Measurements from ENCODE around the gene RANBP10. TPM values are rescaled to one million over a fixed set of nuclear protein-coding genes. Genes with fewer than 3 reads are reported as not detected.

Gene RANBP10
- total and polyA plus RNA-seq, 2 of the 8 experiments (the other 6 are each of a cell fraction or from before 2014, with no cell fraction given): 14.2 to 16.8 TPM

DNA sequence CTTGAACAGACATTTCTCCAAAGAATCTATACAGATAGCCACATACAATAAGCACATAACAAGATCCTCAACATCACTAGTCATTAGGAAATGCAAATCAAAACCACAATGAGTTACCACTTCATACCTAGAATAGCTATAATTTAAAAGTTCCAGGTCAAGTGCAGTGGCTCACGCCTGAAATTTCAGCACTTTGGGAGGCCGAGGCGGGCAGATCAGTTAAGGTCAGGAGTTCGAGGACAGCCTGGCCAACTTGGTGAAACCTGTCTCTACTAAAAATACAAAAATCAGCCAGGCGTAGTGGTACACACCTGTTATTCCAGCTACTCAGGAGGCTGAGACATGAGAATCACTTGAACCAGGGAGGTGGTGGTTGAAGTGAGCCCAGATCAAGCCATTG lies 19.9 kb downstream of the RANBP10 start:
- Histone ChIP-seq H2BK120ac (replicated peaks; ENCODE audit: low read depth, low read length) (no peak overlapping the region), H4K91ac (replicated peaks; ENCODE audit: insufficient read length, low read length) (no peak overlapping the region), H3K4me2 (ENCODE audit: insufficient read depth in 1 of 2, low read depth in 2 of 2, low read length in 2 of 2) (no peak overlapping the region), H3K9me3 (ENCODE audit: insufficient read depth in 2 of 2, low read depth in 1 of 2, low read length in 1 of 2) (no peaks in the 10 kb centered on the region), H3K4me3 (ENCODE audit: extremely low read depth in 1 of 4, insufficient read depth in 2 of 4, low read depth in 3 of 4, low read length in 4 of 4) (no peak overlapping the region), H2BK5ac (ENCODE audit: low read depth, low read length) (no peak overlapping the region), H2BK12ac (ENCODE audit: low read depth, low read length) (no peak overlapping the region), H3K18ac (ENCODE audit: extremely low read depth, low read length) (no peak overlapping the region), H3K79me2 (ENCODE audit: control insufficient read depth in 1 of 2, insufficient read depth in 2 of 2, low read length in 2 of 2) (peaks cover 0 to 10% of the 10 kb centered on the region in 2 experiments; a peak in 1 of 4 replicates), H2BK20ac (ENCODE audit: low read length) (no peak overlapping the region), H4K8ac (ENCODE audit: extremely low read depth, insufficient read depth, low read length) (no peak overlapping the region), H3K23ac (ENCODE audit: insufficient read length) (no peak overlapping the region), H2AFZ (ENCODE audit: low read length) (no peak overlapping the region), H3K27me3 (replicated peaks in 1 of 4; ENCODE audit: control insufficient read depth in 3 of 4, extremely low read depth in 1 of 4, insufficient read depth in 3 of 4, low read length in 3 of 4) (no peaks in the 10 kb centered on the region), H3K23me2 (ENCODE audit: low read depth, low read length) (no peaks in the 10 kb centered on the region), H3K4me1 (replicated peaks in 1 of 4; ENCODE audit: control insufficient read depth in 3 of 4, insufficient read depth in 4 of 4, low read length in 3 of 4) (no peaks in the 10 kb centered on the region), H3K14ac (ENCODE audit: insufficient read length) (no peak overlapping the region), H3K9ac (replicated peaks in 1 of 4; ENCODE audit: extremely low read depth in 1 of 4, low read depth in 3 of 4, low read length in 3 of 4) (no peak overlapping the region), H4K20me1 (replicated peaks in 1 of 2; ENCODE audit: control insufficient read depth in 1 of 2, insufficient read depth in 2 of 2, low read length in 2 of 2) (peaks cover 0 to 5% of the 10 kb centered on the region in 2 experiments), H2BK15ac (ENCODE audit: low read length) (no peak overlapping the region), H3K27ac (ENCODE audit: low read depth, low read length) (no peak overlapping the region), H3K79me1 (ENCODE audit: low read depth, low read length) (peaks cover 9% of the 10 kb centered on the region), H3K36me3 (ENCODE audit: control insufficient read depth in 2 of 4, insufficient read depth in 4 of 4, low read length in 3 of 4) (no peaks in the 10 kb centered on the region), H3K56ac (replicated peaks; ENCODE audit: insufficient read length, low read depth, low read length) (no peak overlapping the region), H3K4ac (replicated peaks; ENCODE audit: insufficient read length, low read depth, low read length) (no peak overlapping the region), H4K5ac (ENCODE audit: insufficient read length, low read depth, low read length) (no peak overlapping the region), H2AK5ac (ENCODE audit: low read depth, low read length) (no peak overlapping the region)
- CTCF ChIA-PET (ENCODE audit: partially characterized antibody): interaction anchor here (0.6 to 1.5 kb wide), 2 partner anchors 30 to 1063 kb away, joined by 3 read pairs; no protein-coding TSS in a partner anchor
- FAIRE-seq: no peak
- POLR2A ChIA-PET (ENCODE audit: partially characterized antibody): interaction anchor here (0.7 to 2.3 kb wide), 2 partner anchors 9 to 20 kb away, joined by 3 to 5 read pairs; partner anchors contain the start of genes RANBP10 and TSNAXIP1
- 97% methylated on average over 5 of the region's 5 CpGs; no CpG with 5 or more reads in 1 of the 2 experiments for WGBS, 2 experiments (ENCODE audit: extremely low coverage in 1 of 2, insufficient coverage in 1 of 2, insufficient read length in 1 of 2, insufficient replicate concordance in 2 of 2, low coverage in 1 of 2, low lambda C conversion rate in 2 of 2, missing lambda C conversion rate in 1 of 2)
- TF ChIP-seq JUN (IDR thresholded peaks at IDR 0.05; ENCODE audit: low read depth, low read length): no peak
- no peak for TF ChIP-seq TBP (IDR thresholded peaks at IDR 0.05; ENCODE audit: low read depth, low read length)
- TF ChIP-seq CHD1 (IDR thresholded peaks at IDR 0.05; ENCODE audit: low read depth, low read length): no peak
- TF ChIP-seq KDM5A (IDR thresholded peaks at IDR 0.05; ENCODE audit: low read length): no peak
- TF ChIP-seq KDM4A (IDR thresholded peaks at IDR 0.05; ENCODE audit: low read depth, low read length, severe bottlenecking): no peak
- TF ChIP-seq CEBPB (IDR thresholded peaks at IDR 0.05; ENCODE audit: low read depth, low read length): no peak
- no peak for TF ChIP-seq CREB1 (IDR thresholded peaks at IDR 0.05)
- no peak for TF ChIP-seq EP300 (IDR thresholded peaks at IDR 0.05; ENCODE audit: borderline replicate concordance in 1 of 2, low read depth in 2 of 2, low read length in 2 of 2)
- TF ChIP-seq SIN3A (conservative IDR thresholded peaks at IDR 0.05 in 1 of 2, IDR thresholded peaks at IDR 0.05 in 1 of 2; ENCODE audit: low read depth in 1 of 2, low read length in 2 of 2): no peak
- TF ChIP-seq TEAD4 (IDR thresholded peaks at IDR 0.05; ENCODE audit: low read depth, low read length): no peak
- no peak for TF ChIP-seq BCL11A (IDR thresholded peaks at IDR 0.05; ENCODE audit: low read depth in 2 of 2, low read length in 2 of 2)
- TF ChIP-seq EZH2 (IDR thresholded peaks at IDR 0.05; ENCODE audit: low read depth, low read length, severe bottlenecking): no peak
- TF ChIP-seq TCF12 (IDR thresholded peaks at IDR 0.05; ENCODE audit: low read depth, low read length): no peak
- no peak for TF ChIP-seq NRF1 (IDR thresholded peaks at IDR 0.05; ENCODE audit: low read depth, low read length)
- TF ChIP-seq YY1 (IDR thresholded peaks at IDR 0.05; ENCODE audit: low read depth, low read length): no peak
- no peak for TF ChIP-seq SIX5 (IDR thresholded peaks at IDR 0.05; ENCODE audit: low read depth, low read length)
- no peak for DNase-seq (ENCODE audit: low read depth in 1 of 2, low spot score in 2 of 2)
